GM12864 (cell line): ENCODE data around the gene TTYH2.

Experiments used
- DNase-seq: peaks from one replicate; pipeline ENCODE4 v3.0.0-alpha.2; 2011; ENCODE audit warnings: low read depth
- H3K4me3 ChIP-seq: 2 replicates; pipeline ENCODE4 v1.5.1; 2011; ENCODE audit warnings: mild to moderate bottlenecking, low read depth, low read length, control low read depth
- TF ChIP-seq, protein P1 (sequence below): IDR thresholded peaks from 2 replicates; pipeline ENCODE4 v1.5.1; 2011; ENCODE audit warnings: low read depth, mild to moderate bottlenecking, moderate library complexity, low read length, control low read depth, inconsistent platforms; ENCODE audit errors: missing control alignments

The TTYH2 gene

DNA sequence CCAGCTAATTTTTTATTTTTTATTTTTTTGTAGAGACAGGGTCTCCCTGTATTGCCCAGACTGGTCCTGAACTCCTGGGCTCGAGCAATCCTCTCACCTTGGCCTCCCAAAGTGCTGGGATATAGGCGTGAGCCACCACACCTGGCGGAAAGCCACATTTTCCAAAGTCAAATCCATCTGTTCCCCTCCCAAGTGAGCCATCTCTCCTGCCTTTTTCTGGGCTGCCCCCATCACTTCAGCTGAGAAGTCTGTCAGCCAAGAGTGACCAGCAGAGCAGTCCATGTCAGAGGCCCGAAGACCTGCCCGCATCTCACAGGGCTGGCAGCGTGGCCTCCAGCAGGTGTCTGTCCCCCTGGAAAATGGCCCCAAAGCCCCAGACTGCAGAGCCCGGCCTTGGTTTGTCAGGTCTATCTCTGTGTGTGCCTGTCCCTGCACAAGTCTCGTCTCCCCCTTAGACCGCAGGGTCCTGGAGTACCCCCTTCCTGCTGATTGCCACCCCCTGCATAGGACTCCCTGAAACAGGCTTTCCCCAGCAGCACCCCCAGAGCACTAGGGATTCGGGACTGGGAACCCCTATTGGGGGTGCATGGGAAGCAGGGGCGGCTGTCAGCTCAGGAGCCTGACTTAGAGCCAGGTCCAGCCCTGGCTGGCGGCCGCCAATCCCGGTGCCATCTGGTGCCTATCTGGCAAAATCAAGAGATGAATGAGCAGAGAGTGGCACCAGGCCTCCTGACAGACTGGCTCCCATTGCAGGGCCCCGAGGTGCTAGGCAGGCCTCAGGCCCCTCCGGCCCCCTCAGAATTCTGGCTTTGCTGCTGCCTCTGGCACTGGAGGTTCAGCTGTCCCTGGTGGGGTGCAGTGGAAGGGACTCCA is 7.8 kb downstream of the TTYH2 start:
- TF ChIP-seq, protein P1, sequence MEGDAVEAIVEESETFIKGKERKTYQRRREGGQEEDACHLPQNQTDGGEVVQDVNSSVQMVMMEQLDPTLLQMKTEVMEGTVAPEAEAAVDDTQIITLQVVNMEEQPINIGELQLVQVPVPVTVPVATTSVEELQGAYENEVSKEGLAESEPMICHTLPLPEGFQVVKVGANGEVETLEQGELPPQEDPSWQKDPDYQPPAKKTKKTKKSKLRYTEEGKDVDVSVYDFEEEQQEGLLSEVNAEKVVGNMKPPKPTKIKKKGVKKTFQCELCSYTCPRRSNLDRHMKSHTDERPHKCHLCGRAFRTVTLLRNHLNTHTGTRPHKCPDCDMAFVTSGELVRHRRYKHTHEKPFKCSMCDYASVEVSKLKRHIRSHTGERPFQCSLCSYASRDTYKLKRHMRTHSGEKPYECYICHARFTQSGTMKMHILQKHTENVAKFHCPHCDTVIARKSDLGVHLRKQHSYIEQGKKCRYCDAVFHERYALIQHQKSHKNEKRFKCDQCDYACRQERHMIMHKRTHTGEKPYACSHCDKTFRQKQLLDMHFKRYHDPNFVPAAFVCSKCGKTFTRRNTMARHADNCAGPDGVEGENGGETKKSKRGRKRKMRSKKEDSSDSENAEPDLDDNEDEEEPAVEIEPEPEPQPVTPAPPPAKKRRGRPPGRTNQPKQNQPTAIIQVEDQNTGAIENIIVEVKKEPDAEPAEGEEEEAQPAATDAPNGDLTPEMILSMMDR, result no peak
- no peak for DNase-seq
- H3K4me3 ChIP-seq, result no peak overlapping the region

DNA sequence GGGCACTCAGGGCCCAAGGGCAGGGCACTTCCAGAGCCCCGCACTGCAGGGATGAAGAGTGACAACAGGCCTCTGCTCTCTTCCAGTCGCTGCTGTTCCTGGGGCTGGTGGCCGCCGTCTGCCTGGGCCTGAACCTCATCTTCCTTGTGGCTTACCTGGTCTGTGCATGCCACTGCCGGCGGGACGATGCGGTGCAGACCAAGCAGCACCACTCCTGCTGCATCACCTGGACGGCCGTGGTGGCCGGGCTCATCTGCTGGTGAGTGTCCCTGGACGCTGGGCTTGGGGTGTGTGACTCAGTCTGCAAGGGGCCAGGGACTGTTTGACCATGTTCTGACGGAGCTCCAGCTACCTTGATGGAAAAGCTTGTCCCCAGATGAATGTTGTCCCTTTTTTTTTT is 9.0 kb downstream of the TTYH2 start:
- TF ChIP-seq, protein P1, result no peak
- H3K4me3 ChIP-seq, result no peak overlapping the region
- no peak for DNase-seq

DNA sequence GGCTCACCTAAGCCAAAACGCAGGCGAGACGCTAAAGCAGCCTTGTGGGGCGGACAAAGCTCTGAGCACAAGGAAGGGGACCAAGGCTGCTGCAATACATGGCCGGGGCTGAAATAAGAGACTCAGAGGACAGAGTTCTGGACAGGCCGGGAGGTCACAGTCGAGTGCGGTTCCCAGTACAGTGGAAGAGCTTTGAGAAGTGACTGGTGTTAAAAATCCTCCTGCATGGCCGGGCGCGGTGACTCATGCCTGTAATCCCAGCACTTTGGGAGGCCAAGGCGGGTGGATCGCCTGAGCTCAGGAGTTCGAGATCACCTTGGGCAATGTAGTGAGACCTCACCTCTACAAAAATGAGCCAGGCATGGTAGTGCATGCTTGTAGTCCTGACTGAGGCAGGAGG is 10.5 kb downstream of the TTYH2 start:
- DNase-seq, result no peak
- TF ChIP-seq, protein P1, result no peak
- no peak overlapping the region for H3K4me3 ChIP-seq

DNA sequence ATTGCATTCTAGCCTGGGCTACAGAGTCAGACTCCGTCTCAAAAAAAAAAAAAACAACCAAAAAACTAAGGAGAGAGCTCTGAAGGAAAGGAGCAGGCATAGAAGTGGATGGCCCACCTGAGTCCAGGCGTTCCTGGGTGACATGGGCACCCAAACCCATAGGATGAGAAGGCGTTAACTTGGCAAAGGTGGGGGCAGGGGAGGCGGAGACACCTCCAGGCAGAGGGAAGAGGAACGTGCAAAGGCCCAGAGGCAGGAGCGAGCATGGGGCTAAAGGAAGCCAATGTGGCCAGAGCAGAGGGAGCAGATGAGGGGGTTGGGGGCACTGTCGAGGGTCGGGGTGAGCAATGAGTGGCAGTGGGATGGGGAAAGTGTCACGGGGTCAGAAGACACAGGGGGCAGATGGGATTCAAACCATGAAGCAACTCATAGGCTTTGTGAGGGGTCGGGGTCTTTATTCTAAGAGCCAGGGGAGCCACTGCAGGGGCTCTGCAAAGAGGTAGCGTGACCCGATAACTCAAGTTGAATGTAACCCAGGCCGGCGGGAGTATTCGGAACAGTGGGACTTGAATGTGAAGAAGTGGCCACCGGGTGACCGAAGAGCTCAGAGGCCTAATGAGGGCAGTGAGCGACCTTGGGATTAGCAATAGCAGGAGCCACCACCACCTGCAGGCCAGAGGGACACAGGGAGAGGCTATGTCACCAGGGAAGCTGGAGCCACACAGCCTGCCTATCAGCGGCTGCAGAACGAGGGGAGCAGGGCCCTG is 11.8 kb downstream of the TTYH2 start:
- TF ChIP-seq, protein P1, result no peak
- no peak for DNase-seq
- H3K4me3 ChIP-seq, result no peak overlapping the region

DNA sequence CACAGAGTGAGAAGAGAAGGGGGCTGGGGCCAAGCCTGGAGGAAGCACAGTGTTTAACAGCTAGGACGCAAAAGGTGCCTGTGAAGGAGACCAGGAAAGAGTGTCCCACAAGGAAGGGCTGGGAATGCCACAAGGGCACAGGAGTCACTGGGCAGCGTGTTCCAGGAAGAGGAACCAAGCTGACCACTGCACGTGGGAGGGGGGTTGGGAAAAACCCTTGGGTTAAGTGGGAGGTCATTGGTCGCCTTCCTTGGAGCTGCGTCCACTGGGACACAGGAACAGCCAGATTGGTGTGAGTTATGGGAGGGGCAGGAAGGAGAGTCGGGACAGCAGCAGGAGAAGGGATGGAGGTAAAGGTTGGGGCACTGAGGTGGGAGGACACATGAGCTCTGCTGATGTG is 12.9 kb downstream of the TTYH2 start:
- no peak for DNase-seq
- TF ChIP-seq, protein P1, result no peak
- no peak overlapping the region for H3K4me3 ChIP-seq

DNA sequence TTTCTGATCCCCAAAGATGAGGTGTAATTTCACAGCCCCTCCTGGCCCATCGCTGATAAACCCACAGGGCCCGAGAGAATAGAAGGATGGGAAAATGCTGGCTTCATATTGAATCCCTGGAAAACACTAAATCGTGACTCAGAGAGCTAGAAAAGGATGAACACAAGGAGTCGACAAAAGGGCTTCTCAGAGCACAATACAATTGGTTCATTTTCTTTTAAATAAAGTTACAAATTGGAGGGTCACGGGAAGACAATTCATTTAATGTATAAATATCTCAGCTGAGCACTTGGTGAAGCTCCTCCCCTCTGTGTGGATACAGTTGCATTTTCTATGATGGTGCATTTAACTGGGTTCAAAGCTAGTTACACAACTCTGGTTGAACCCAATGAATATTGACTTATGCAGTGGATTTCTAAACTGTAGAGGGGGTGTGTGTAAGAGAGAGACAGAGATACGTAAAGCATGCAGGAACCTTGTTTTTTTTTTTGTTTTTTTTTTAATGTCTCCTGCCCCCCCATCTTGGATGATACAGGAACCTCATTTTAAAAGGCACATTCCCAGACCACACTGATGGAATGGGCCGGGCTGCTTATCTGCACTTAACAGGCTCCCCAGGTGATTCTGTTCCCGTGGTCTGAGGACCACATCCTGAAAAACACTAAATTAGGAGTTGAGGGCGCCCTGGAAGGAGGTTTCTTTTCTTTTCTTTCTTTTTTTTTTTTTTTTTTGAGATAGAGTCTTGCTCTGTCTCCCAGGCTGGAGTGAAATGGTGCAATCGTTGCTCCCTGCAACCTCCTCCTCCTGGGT is 14.1 kb downstream of the TTYH2 start:
- TF ChIP-seq, protein P1, result no peak
- DNase-seq, result no peak
- H3K4me3 ChIP-seq, result no peak overlapping the region
